ENCODE measurements around the gene GHR. TPM values are rescaled to one million over a fixed set of nuclear protein-coding genes. Genes with fewer than 3 reads are reported as not detected.

Gene GHR
- total and polyA plus RNA-seq, 2 of the 8 experiments (the other 6 are each of a cell fraction or from before 2014, with no cell fraction given) = 0.15 to 0.19 TPM

GRCh38 chr5:42626462-42626861, 203.2 kb downstream of the GHR start:
- Histone ChIP-seq H3K36me3 (ENCODE audit: control insufficient read depth in 2 of 4, insufficient read depth in 4 of 4, low read length in 3 of 4) (no peaks in the 10 kb centered on the region), H3K79me2 (ENCODE audit: control insufficient read depth in 1 of 2, insufficient read depth in 2 of 2, low read length in 2 of 2) (no peaks in the 10 kb centered on the region), H4K8ac (ENCODE audit: extremely low read depth, insufficient read depth, low read length) (no peak overlapping the region), H4K91ac (replicated peaks; ENCODE audit: insufficient read length, low read length) (no peak overlapping the region), H3K4me3 (ENCODE audit: extremely low read depth in 1 of 4, insufficient read depth in 2 of 4, low read depth in 3 of 4, low read length in 4 of 4) (no peak overlapping the region), H3K9ac (replicated peaks in 1 of 4; ENCODE audit: extremely low read depth in 1 of 4, low read depth in 3 of 4, low read length in 3 of 4) (no peak overlapping the region), H3K4me2 (ENCODE audit: insufficient read depth in 1 of 2, low read depth in 2 of 2, low read length in 2 of 2) (no peak overlapping the region; a peak in 1 of 4 replicates), H2BK15ac (ENCODE audit: low read length) (no peak overlapping the region), H4K5ac (ENCODE audit: insufficient read length, low read depth, low read length) (no peak overlapping the region), H3K4me1 (replicated peaks in 1 of 4; ENCODE audit: control insufficient read depth in 3 of 4, insufficient read depth in 4 of 4, low read length in 3 of 4) (peaks cover 0 to 4% (median 0%) of the 10 kb centered on the region in 4 experiments; a peak in 1 of 7 replicates), H3K14ac (ENCODE audit: insufficient read length) (no peak overlapping the region), H3K9me3 (ENCODE audit: insufficient read depth in 2 of 2, low read depth in 1 of 2, low read length in 1 of 2) (no peaks in the 10 kb centered on the region), H3K23me2 (ENCODE audit: low read depth, low read length) (no peaks in the 10 kb centered on the region), H2BK120ac (replicated peaks; ENCODE audit: low read depth, low read length) (no peak overlapping the region), H3K18ac (ENCODE audit: extremely low read depth, low read length) (no peak overlapping the region), H4K20me1 (replicated peaks in 1 of 2; ENCODE audit: control insufficient read depth in 1 of 2, insufficient read depth in 2 of 2, low read length in 2 of 2) (no peaks in the 10 kb centered on the region), H3K27ac (ENCODE audit: low read depth, low read length) (no peak overlapping the region), H3K4ac (replicated peaks; ENCODE audit: insufficient read length, low read depth, low read length) (no peak overlapping the region), H2AK5ac (ENCODE audit: low read depth, low read length) (no peak overlapping the region), H2BK5ac (ENCODE audit: low read depth, low read length) (no peak overlapping the region), H2BK12ac (ENCODE audit: low read depth, low read length) (no peak overlapping the region), H3K27me3 (replicated peaks in 1 of 4; ENCODE audit: control insufficient read depth in 3 of 4, extremely low read depth in 1 of 4, insufficient read depth in 3 of 4, low read length in 3 of 4) (no peaks in the 10 kb centered on the region), H2AFZ (ENCODE audit: low read length) (no peak overlapping the region), H3K23ac (ENCODE audit: insufficient read length) (no peak overlapping the region), H3K56ac (replicated peaks; ENCODE audit: insufficient read length, low read depth, low read length) (no peak overlapping the region), H3K79me1 (ENCODE audit: low read depth, low read length) (no peaks in the 10 kb centered on the region), H2BK20ac (ENCODE audit: low read length) (no peak overlapping the region)
- FAIRE-seq (no peak), DNase-seq (ENCODE audit: low read depth in 1 of 2, low spot score in 2 of 2) (no peak)
- ChIA-PET POLR2A (ENCODE audit: partially characterized antibody) (no interaction called here), CTCF (ENCODE audit: partially characterized antibody) (interaction anchor here (1.2 kb wide), 1 partner anchor 11 kb away, joined by 3 read pairs; no protein-coding TSS in a partner anchor)
- whole genome bisulfite sequencing, 2 experiments (ENCODE audit: extremely low coverage in 1 of 2, insufficient coverage in 1 of 2, insufficient read length in 1 of 2, insufficient replicate concordance in 2 of 2, low coverage in 1 of 2, low lambda C conversion rate in 2 of 2, missing lambda C conversion rate in 1 of 2) = 72% methylated on average over 4 of the region's 4 CpGs; no CpG with 5 or more reads in 1 of the 2 experiments
- TF ChIP-seq GABPA (IDR thresholded peaks at IDR 0.05; ENCODE audit: borderline replicate concordance, insufficient read depth, low read length) (no peak), KDM1A (IDR thresholded peaks at IDR 0.05; ENCODE audit: borderline replicate concordance, low read length) (no peak), SUZ12 (IDR thresholded peaks at IDR 0.05; ENCODE audit: low read length) (no peak), ASH2L (IDR thresholded peaks at IDR 0.05; ENCODE audit: low read length) (no peak), PHF8 (conservative IDR thresholded peaks at IDR 0.05; ENCODE audit: low read depth, low read length) (no peak)

Data from H1 (cell line).